ENCODE data around the gene ELF3. TPM values are rescaled to one million over a fixed set of nuclear protein-coding genes. Genes with fewer than 3 reads are reported as not detected.
"Not testable (repeated sequence)": the region's sequence is repeated elsewhere in the genome, so short reads cannot be mapped to it uniquely, and the experiment has no call there.

ELF3 gene
- polyA plus RNA-seq, 3 donors: 39.6 to 57.1 (median 42.8) TPM

GRCh38 chr1:202034149-202034682 lies 23.8 kb downstream of the ELF3 start:
- DNase-seq (ENCODE audit: low read depth in 3 of 3, low spot score in 2 of 3): no peak

- DNase-seq (ENCODE audit: low read depth in 3 of 3, low spot score in 2 of 3): peak in 2 of 3 donors; percentile 76 to 84
These were observed 24.5 kb downstream of the ELF3 start for GRCh38 chr1:202034683-202035462.

- DNase-seq (ENCODE audit: low read depth in 3 of 3, low spot score in 2 of 3): no peak
These were observed 26.4 kb downstream of the ELF3 start for GRCh38 chr1:202036595-202037387.

- no peak for DNase-seq (ENCODE audit: low read depth in 3 of 3, low spot score in 2 of 3)
These were observed 27.4 kb downstream of the ELF3 start for GRCh38 chr1:202037706-202038296.

- DNase-seq (ENCODE audit: low read depth in 3 of 3, low spot score in 2 of 3): no peak
These were observed 28.4 kb downstream of the ELF3 start for GRCh38 chr1:202038688-202039346.

- DNase-seq (ENCODE audit: low read depth in 3 of 3, low spot score in 2 of 3): no peak
These were observed 35.3 kb downstream of the ELF3 start for GRCh38 chr1:202045705-202046104.

GRCh38 chr1:202046227-202046626 lies 35.8 kb downstream of the ELF3 start:
- peak in 2 of 3 donors; percentile 27 for DNase-seq (ENCODE audit: low read depth in 3 of 3, low spot score in 2 of 3)

- DNase-seq (ENCODE audit: low read depth in 3 of 3, low spot score in 2 of 3): no peak
These were observed 36.6 kb downstream of the ELF3 start for GRCh38 chr1:202046748-202047708.

GRCh38 chr1:202047977-202048376 lies 37.6 kb downstream of the ELF3 start:
- DNase-seq (ENCODE audit: low read depth in 3 of 3, low spot score in 2 of 3): no peak

- DNase-seq (ENCODE audit: low read depth in 3 of 3, low spot score in 2 of 3): no peak
These were observed 38.7 kb downstream of the ELF3 start for GRCh38 chr1:202049129-202049528.

GRCh38 chr1:202054094-202054493 lies 43.7 kb downstream of the ELF3 start:
- no peak for DNase-seq (ENCODE audit: low read depth in 3 of 3, low spot score in 2 of 3)

- not testable (repeated sequence) for DNase-seq (ENCODE audit: low read depth in 3 of 3, low spot score in 2 of 3)
These were observed 44.3 kb downstream of the ELF3 start for GRCh38 chr1:202054673-202055072.

GRCh38 chr1:202056644-202057334 lies 46.4 kb downstream of the ELF3 start:
- no peak for DNase-seq (ENCODE audit: low read depth in 3 of 3, low spot score in 2 of 3)

GRCh38 chr1:202057335-202057704 lies 46.9 kb downstream of the ELF3 start:
- not testable (repeated sequence) for DNase-seq (ENCODE audit: low read depth in 3 of 3, low spot score in 2 of 3)

GRCh38 chr1:202058001-202058908 lies 47.9 kb downstream of the ELF3 start:
- DNase-seq (ENCODE audit: low read depth in 3 of 3, low spot score in 2 of 3): no peak

- no peak for DNase-seq (ENCODE audit: low read depth in 3 of 3, low spot score in 2 of 3)
These were observed 50.7 kb downstream of the ELF3 start for GRCh38 chr1:202061055-202061454.

GRCh38 chr1:202061787-202062186 lies 51.4 kb downstream of the ELF3 start:
- DNase-seq (ENCODE audit: low read depth in 3 of 3, low spot score in 2 of 3): not testable (repeated sequence)

- DNase-seq (ENCODE audit: low read depth in 3 of 3, low spot score in 2 of 3): not testable (repeated sequence)
These were observed 52.2 kb downstream of the ELF3 start for GRCh38 chr1:202062636-202063035.

Measured in right renal cortex interstitium (tissue), 3 donors.